GM23338 (cell line): Measurements from ENCODE around the gene GRK3. TPM values are rescaled to one million over a fixed set of nuclear protein-coding genes. Genes with fewer than 3 reads are reported as not detected.

Source experiments
- ATAC-seq: fragments of 200-7000 bp; cut with Tn5 transposase; 3 replicates; pipeline ENCODE4 v1.9.1; 2020
- DNase-seq: peaks from one replicate; pipeline ENCODE4 v3.0.0-alpha.2; 2015; ENCODE audit warnings: low spot score
- H2AFZ ChIP-seq: fragments of 200-600 bp; sonication (generic); 2 replicates; pipeline ENCODE4 v1.8.0; 2016; ENCODE audit warnings: antibody characterized with exemption, mild to moderate bottlenecking, moderate library complexity
- H3F3A ChIP-seq: fragments of 200-600 bp; sonication (generic); replicated peaks from 2 replicates; pipeline ENCODE4 v1.8.0; 2017; ENCODE audit warnings: antibody characterized with exemption, mixed run types, low read depth
- H3K27ac ChIP-seq: fragments of 200-600 bp; sonication (generic); 2 replicates; pipeline ENCODE4 v1.6.1; 2016; ENCODE audit warnings: low read depth
- H3K27me3 ChIP-seq: fragments of 200-600 bp; sonication (generic); 2 replicates; pipeline ENCODE4 v1.8.0; 2016; ENCODE audit warnings: mild to moderate bottlenecking, mixed run types, moderate library complexity; ENCODE audit not compliant: insufficient read depth
- H3K36me3 ChIP-seq: fragments of 200-600 bp; sonication (generic); 2 replicates; pipeline ENCODE4 v1.8.0; 2016; ENCODE audit warnings: mild to moderate bottlenecking; ENCODE audit not compliant: insufficient read depth
- H3K4me1 ChIP-seq: fragments of 200-600 bp; sonication (generic); 2 replicates; pipeline ENCODE4 v1.8.0; 2016; ENCODE audit warnings: mild to moderate bottlenecking, moderate library complexity; ENCODE audit not compliant: insufficient read depth
- H3K4me2 ChIP-seq: fragments of 200-600 bp; sonication (generic); 2 replicates; pipeline ENCODE4 v1.7.1; 2017; ENCODE audit warnings: mixed run types
- H3K4me3 ChIP-seq: fragments of 200-600 bp; sonication (generic); 2 replicates; pipeline ENCODE4 v1.6.1; 2016; ENCODE audit warnings: mixed run types
- H3K79me2 ChIP-seq: fragments of 200-600 bp; sonication (generic); replicated peaks from 2 replicates; pipeline ENCODE4 v1.8.0; 2017; ENCODE audit warnings: mild to moderate bottlenecking; ENCODE audit not compliant: insufficient read depth
- H3K9me2 ChIP-seq: fragments of 200-600 bp; sonication (generic); 2 replicates; pipeline ENCODE4 v1.8.0; 2017; ENCODE audit not compliant: insufficient read depth
- H4K20me1 ChIP-seq: fragments of 200-600 bp; sonication (generic); replicated peaks from 2 replicates; pipeline ENCODE4 v1.8.0; 2017; ENCODE audit warnings: mild to moderate bottlenecking; ENCODE audit not compliant: insufficient read depth
- H3K27ac Mint-ChIP-seq: 2 replicates; pipeline ENCODE4 v1.8.0; 2020; ENCODE audit warnings: inconsistent platforms, mild to moderate bottlenecking, moderate library complexity, mixed read lengths
- H3K27me3 Mint-ChIP-seq: 3 replicates; pipeline ENCODE4 v1.8.0; 2022; ENCODE audit warnings: low read depth, mild to moderate bottlenecking, moderate library complexity, mixed read lengths, inconsistent platforms; ENCODE audit not compliant: insufficient read depth, poor library complexity
- H3K36me3 Mint-ChIP-seq: 3 replicates; pipeline ENCODE4 v1.8.0; 2021; ENCODE audit warnings: low read depth, mild to moderate bottlenecking, inconsistent platforms, moderate library complexity, mixed read lengths
- H3K4me1 Mint-ChIP-seq: 3 replicates; pipeline ENCODE4 v1.8.0; 2020; ENCODE audit warnings: mild to moderate bottlenecking, inconsistent platforms, mixed read lengths
- H3K4me3 Mint-ChIP-seq: 3 replicates; pipeline ENCODE4 v1.8.0; 2021; ENCODE audit warnings: moderate library complexity, mild to moderate bottlenecking, inconsistent platforms, mixed read lengths
- H3K9me3 Mint-ChIP-seq: 3 replicates; pipeline ENCODE4 v1.8.0; 2020; ENCODE audit warnings: moderate library complexity, mild to moderate bottlenecking, inconsistent platforms, mixed read lengths
- EZH2 ChIP-seq: fragments of 200-600 bp; sonication (generic); IDR thresholded peaks from one replicate; pipeline ENCODE4 v1.8.0; 2017; ENCODE audit warnings: antibody characterized with exemption, mild to moderate bottlenecking, low read depth; ENCODE audit not compliant: unreplicated experiment
- POLR2AphosphoS5 ChIP-seq: IDR thresholded peaks from 2 replicates; pipeline ENCODE4 v1.6.1; 2016; ENCODE audit warnings: antibody characterized with exemption, low read depth
- REST ChIP-seq: IDR thresholded peaks from one replicate; pipeline ENCODE4 v1.6.1; 2018; ENCODE audit warnings: antibody characterized with exemption; ENCODE audit not compliant: unreplicated experiment
- STAT1 ChIP-seq: IDR thresholded peaks from one replicate; pipeline ENCODE4 v1.6.1; 2016; ENCODE audit warnings: antibody characterized with exemption; ENCODE audit not compliant: unreplicated experiment
- ZNF331 ChIP-seq: fragments of 250-450 bp; sonication (Bioruptor Pico); IDR thresholded peaks from 2 replicates; pipeline ENCODE4 v1.5.0; 2020; ENCODE audit warnings: low read depth, mild to moderate bottlenecking, moderate library complexity
- ZNF462 ChIP-seq: fragments of 250-450 bp; sonication (Bioruptor Pico); IDR thresholded peaks from 2 replicates; pipeline ENCODE4 v1.5.0; 2020; ENCODE audit warnings: mild to moderate bottlenecking, moderate library complexity
- polyA plus RNA-seq: library from polyadenylated mRNA; unstranded; fragments of >200 nt; fragmentation: Nextera tagmentation; extraction: Ambion mirVana; gene quantifications from 2 replicates; pipeline ENCODE4 v1.2.1, GENCODE V29; 2016
- total RNA-seq: library from RNA; depleted of rRNA; stranded (reverse); fragments of >200 nt; shearing (Covaris generic); gene quantifications from 2 replicates; pipeline ENCODE4 v1.2.3, GENCODE V29; 2014
- TF ChIP-seq, protein P1 (sequence below), 2 experiments: fragments of 200-600 bp in 1 of 2; sonication (generic) in 1 of 2; conservative IDR thresholded peaks; 2 replicates each; pipeline versions ENCODE4 v1.5.1 to v1.6.1; 2016 to 2017; ENCODE audit warnings: antibody characterized with exemption in 2 of 2, low read depth in 2 of 2, mild to moderate bottlenecking in 2 of 2, moderate library complexity in 1 of 2

GRK3 gene
- total and polyA plus RNA-seq, 2 experiments from 2014 or later = 6.0 to 25.3 TPM

- no peaks in the 10 kb centered on the region for H3F3A ChIP-seq
- no peak overlapping the region for H3K4me2 ChIP-seq
- ATAC-seq = no peak
- Mint-ChIP-seq H3K27me3 (no peaks in the 10 kb centered on the region), H3K9me3 (peaks cover 9% of the 10 kb centered on the region; the same call in 2 of the 3 replicates), H3K4me1 (no peaks in the 10 kb centered on the region), H3K27ac (no peak overlapping the region), H3K36me3 (no peaks in the 10 kb centered on the region; the same call in 2 of the 3 replicates), H3K4me3 (no peak overlapping the region)
- no peak overlapping the region for H3K27ac ChIP-seq
- TF ChIP-seq EZH2 (no peak), ZNF462 (CRISPR knock-in tag) (no peak), POLR2AphosphoS5 (no peak), STAT1 (no peak), ZNF331 (CRISPR knock-in tag) (no peak), REST (no peak)
- TF ChIP-seq, protein P1, sequence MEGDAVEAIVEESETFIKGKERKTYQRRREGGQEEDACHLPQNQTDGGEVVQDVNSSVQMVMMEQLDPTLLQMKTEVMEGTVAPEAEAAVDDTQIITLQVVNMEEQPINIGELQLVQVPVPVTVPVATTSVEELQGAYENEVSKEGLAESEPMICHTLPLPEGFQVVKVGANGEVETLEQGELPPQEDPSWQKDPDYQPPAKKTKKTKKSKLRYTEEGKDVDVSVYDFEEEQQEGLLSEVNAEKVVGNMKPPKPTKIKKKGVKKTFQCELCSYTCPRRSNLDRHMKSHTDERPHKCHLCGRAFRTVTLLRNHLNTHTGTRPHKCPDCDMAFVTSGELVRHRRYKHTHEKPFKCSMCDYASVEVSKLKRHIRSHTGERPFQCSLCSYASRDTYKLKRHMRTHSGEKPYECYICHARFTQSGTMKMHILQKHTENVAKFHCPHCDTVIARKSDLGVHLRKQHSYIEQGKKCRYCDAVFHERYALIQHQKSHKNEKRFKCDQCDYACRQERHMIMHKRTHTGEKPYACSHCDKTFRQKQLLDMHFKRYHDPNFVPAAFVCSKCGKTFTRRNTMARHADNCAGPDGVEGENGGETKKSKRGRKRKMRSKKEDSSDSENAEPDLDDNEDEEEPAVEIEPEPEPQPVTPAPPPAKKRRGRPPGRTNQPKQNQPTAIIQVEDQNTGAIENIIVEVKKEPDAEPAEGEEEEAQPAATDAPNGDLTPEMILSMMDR (conservative IDR thresholded peaks at IDR 0.05; ENCODE audit: low read depth in 2 of 2) = no peak
- H3K4me1 ChIP-seq = no peaks in the 10 kb centered on the region
- H4K20me1 ChIP-seq = no peaks in the 10 kb centered on the region
- H3K27me3 ChIP-seq = no peaks in the 10 kb centered on the region
- no peak overlapping the region for H3K4me3 ChIP-seq
- H3K79me2 ChIP-seq = no peaks in the 10 kb centered on the region
- H3K36me3 ChIP-seq = no peaks in the 10 kb centered on the region
- no peak overlapping the region for H2AFZ ChIP-seq
- no peak for DNase-seq
- 0 out of 2 replicates have a peak, but pooled peaks cover 4% of the 10 kb centered on the region for H3K9me2 ChIP-seq
Measured at GRCh38 chr22:25763239-25763777, 198.8 kb downstream of the GRK3 start.
